ENCODE data around the gene NNMT. TPM values are rescaled to one million over a fixed set of nuclear protein-coding genes. Genes with fewer than 3 reads are reported as not detected.

The NNMT gene
- total and polyA plus RNA-seq, 2 experiments from 2014 or later: 150 to 385 TPM

GRCh38 chr11:114346709-114347141, 50.5 kb downstream of the NNMT start:
- H3K4me1 ChIP-seq (ENCODE audit: insufficient read depth): no peaks in the 10 kb centered on the region
- H3K9me3 ChIP-seq (ENCODE audit: low read depth): no peaks in the 10 kb centered on the region
- no peaks in the 10 kb centered on the region for H3K79me2 ChIP-seq
- no peaks in the 10 kb centered on the region for H4K20me1 ChIP-seq (ENCODE audit: insufficient read depth, poor library complexity, severe bottlenecking)
- H3K27ac ChIP-seq: no peak overlapping the region
- H3K9me2 ChIP-seq (replicated peaks; ENCODE audit: insufficient read depth): no peaks in the 10 kb centered on the region
- no peaks in the 10 kb centered on the region for H3K27me3 ChIP-seq
- TF ChIP-seq EZH2phosphoT487 (IDR thresholded peaks at IDR 0.05; ENCODE audit: low read depth, severe bottlenecking, unreplicated experiment) (no peak), CTCF (IDR thresholded peaks at IDR 0.05; ENCODE audit: poor library complexity) (no peak), EZH2 (IDR thresholded peaks at IDR 0.05; ENCODE audit: borderline replicate concordance) (no peak)
- DNase-seq (ENCODE audit: low spot score): no peak
- no peaks in the 10 kb centered on the region for H3K36me3 ChIP-seq (replicated peaks; ENCODE audit: insufficient read depth, low read depth)
- no peak overlapping the region for H3K4me2 ChIP-seq
- 94% methylated on average over 4 of the region's 4 CpGs for WGBS (ENCODE audit: low lambda C conversion rate, missing lambda C conversion rate)
- no peak overlapping the region for H3K4me3 ChIP-seq
- H2AFZ ChIP-seq: no peak overlapping the region

- Histone ChIP-seq H3K9me2 (replicated peaks; ENCODE audit: insufficient read depth) (no peaks in the 10 kb centered on the region), H3K27me3 (no peaks in the 10 kb centered on the region), H3K79me2 (no peaks in the 10 kb centered on the region), H4K20me1 (ENCODE audit: insufficient read depth, poor library complexity, severe bottlenecking) (no peaks in the 10 kb centered on the region), H3K36me3 (replicated peaks; ENCODE audit: insufficient read depth, low read depth) (no peaks in the 10 kb centered on the region), H3K27ac (no peak overlapping the region), H3K4me2 (no peak overlapping the region), H3K4me3 (no peak overlapping the region), H3K4me1 (ENCODE audit: insufficient read depth) (no peaks in the 10 kb centered on the region), H3K9me3 (ENCODE audit: low read depth) (no peaks in the 10 kb centered on the region), H2AFZ (no peak overlapping the region)
- peak; percentile 80 for DNase-seq (ENCODE audit: low spot score)
- 70% methylated on average over 13 of the region's 13 CpGs for WGBS (ENCODE audit: low lambda C conversion rate, missing lambda C conversion rate)
- TF ChIP-seq EZH2 (IDR thresholded peaks at IDR 0.05; ENCODE audit: borderline replicate concordance) (no peak), CTCF (IDR thresholded peaks at IDR 0.05; ENCODE audit: poor library complexity) (peak; percentile 67), EZH2phosphoT487 (IDR thresholded peaks at IDR 0.05; ENCODE audit: low read depth, severe bottlenecking, unreplicated experiment) (no peak)
These were observed 52.3 kb downstream of the NNMT start for GRCh38 chr11:114348200-114349191.

GRCh38 chr11:114350022-114350421, 53.8 kb downstream of the NNMT start:
- H3K9me3 ChIP-seq (ENCODE audit: low read depth): no peaks in the 10 kb centered on the region
- no peak for TF ChIP-seq CTCF (IDR thresholded peaks at IDR 0.05; ENCODE audit: poor library complexity)
- no peak for TF ChIP-seq EZH2phosphoT487 (IDR thresholded peaks at IDR 0.05; ENCODE audit: low read depth, severe bottlenecking, unreplicated experiment)
- TF ChIP-seq EZH2 (IDR thresholded peaks at IDR 0.05; ENCODE audit: borderline replicate concordance): no peak
- no peaks in the 10 kb centered on the region for H3K79me2 ChIP-seq
- H3K27me3 ChIP-seq: no peaks in the 10 kb centered on the region
- no peak for DNase-seq (ENCODE audit: low spot score)
- H2AFZ ChIP-seq: no peak overlapping the region
- H3K4me3 ChIP-seq: no peak overlapping the region
- H3K36me3 ChIP-seq (replicated peaks; ENCODE audit: insufficient read depth, low read depth): no peaks in the 10 kb centered on the region
- H3K4me1 ChIP-seq (ENCODE audit: insufficient read depth): no peaks in the 10 kb centered on the region
- H3K9me2 ChIP-seq (replicated peaks; ENCODE audit: insufficient read depth): no peaks in the 10 kb centered on the region
- no peaks in the 10 kb centered on the region for H4K20me1 ChIP-seq (ENCODE audit: insufficient read depth, poor library complexity, severe bottlenecking)
- H3K27ac ChIP-seq: no peak overlapping the region
- H3K4me2 ChIP-seq: no peak overlapping the region
- WGBS (ENCODE audit: low lambda C conversion rate, missing lambda C conversion rate): 91% methylated on average over 10 of the region's 10 CpGs

All from hepatocyte (in vitro differentiated cells).